ENCODE data around the gene PRKACB.
A peak's percentile ranks its signal among the peaks of the same experiment; 100 is the strongest.

PRKACB gene

GRCh38 chr1:84159533-84160240 is 15.6 kb downstream of the PRKACB start:
- DNase-seq = no peak

DNA sequence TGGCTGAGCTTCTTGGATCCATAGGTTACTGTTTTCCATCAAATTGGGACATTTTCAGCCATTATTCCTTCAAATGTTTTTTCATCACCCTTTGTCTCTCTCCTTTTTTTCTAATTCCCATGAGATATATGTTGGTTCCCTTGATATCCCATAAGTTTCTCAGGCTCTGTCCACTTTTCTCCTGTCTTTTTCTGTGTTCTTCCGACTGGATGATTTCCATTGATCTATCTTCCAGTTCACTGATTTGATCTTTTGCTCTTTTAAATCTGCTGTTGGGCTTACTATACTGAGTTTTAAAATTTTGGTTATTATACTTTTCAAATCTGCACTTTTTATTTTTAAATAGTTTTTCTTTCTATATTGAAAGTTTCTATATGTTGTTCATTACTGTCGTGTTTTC is 18.2 kb downstream of the PRKACB start:
- DNase-seq = no peak

- DNase-seq = no peak
These were observed 19.3 kb downstream of the PRKACB start for GRCh38 chr1:84163123-84163931.

GRCh38 chr1:84164161-84164560 is 20.1 kb downstream of the PRKACB start:
- DNase-seq = no peak

- no peak for DNase-seq
These were observed 20.5 kb downstream of the PRKACB start for GRCh38 chr1:84164567-84165021.

- DNase-seq = peak in 1 of 2 donors; percentile 39
These were observed 21.5 kb downstream of the PRKACB start for GRCh38 chr1:84165601-84166000.

- no peak for DNase-seq
These were observed 22.7 kb downstream of the PRKACB start for GRCh38 chr1:84166797-84167196.

DNA sequence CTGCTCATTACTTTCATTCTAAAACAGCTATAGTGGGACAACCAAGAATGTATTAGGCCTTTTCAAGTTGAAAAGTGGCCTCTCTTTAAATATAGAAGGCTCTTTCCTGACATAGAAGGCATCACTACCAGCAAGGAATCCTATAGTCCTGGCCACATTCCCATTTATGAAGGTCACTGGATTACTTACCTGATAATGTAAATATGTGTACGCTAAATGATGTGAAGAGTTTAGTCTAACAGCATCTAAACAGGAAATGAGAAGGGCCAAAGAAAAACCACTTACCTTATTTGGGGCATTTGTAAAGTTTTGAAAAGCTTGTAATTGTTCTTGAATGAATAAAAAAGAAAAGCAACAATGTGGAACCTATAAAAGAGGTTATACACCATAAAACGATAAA is 24.7 kb downstream of the PRKACB start:
- DNase-seq = no peak

DNA sequence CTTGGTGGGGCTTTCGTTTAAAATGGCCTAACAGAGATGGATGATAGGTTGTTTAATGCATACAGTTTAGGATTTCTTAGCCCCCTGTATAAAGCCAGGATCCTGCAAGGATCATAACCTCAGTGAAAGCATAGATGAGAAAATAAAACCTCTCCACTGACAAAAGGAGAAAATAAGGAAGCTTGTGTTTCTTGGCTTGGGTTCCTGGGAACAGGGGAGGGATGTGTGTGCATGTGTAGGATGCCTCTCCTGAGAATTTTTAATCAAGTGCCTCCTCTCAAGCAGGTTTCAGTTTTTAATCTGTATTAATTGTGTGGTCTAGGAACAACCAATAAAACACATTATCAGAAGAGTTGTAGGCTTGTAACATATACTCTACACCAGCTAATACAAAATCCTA is 26.1 kb downstream of the PRKACB start:
- DNase-seq = no peak

- no peak for DNase-seq
These were observed 27.4 kb downstream of the PRKACB start for GRCh38 chr1:84171481-84171880.

DNA sequence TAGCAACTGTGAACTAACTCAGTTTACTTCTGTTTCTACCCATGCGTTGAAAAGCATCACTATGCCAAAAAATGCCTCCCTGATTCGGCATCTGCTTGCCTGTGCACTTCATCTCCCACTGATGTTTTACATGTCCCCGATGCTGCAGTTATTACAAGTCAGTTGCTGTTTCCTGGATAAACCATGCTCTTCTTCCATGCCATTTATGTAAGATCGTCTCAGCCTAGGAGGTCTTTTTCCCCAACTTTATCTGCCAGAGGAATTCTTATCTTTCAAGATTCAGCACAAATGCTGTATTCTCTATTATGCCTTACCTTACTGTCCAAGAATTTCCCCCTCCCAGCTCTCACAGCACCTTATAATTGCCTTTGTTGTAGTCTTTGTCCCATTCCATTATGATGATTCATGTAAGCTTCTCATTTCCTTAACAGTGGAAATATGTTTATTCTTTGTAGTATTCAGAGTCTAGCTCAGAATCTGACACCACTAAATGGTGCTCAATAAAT is 30.0 kb downstream of the PRKACB start:
- DNase-seq = no peak

DNA sequence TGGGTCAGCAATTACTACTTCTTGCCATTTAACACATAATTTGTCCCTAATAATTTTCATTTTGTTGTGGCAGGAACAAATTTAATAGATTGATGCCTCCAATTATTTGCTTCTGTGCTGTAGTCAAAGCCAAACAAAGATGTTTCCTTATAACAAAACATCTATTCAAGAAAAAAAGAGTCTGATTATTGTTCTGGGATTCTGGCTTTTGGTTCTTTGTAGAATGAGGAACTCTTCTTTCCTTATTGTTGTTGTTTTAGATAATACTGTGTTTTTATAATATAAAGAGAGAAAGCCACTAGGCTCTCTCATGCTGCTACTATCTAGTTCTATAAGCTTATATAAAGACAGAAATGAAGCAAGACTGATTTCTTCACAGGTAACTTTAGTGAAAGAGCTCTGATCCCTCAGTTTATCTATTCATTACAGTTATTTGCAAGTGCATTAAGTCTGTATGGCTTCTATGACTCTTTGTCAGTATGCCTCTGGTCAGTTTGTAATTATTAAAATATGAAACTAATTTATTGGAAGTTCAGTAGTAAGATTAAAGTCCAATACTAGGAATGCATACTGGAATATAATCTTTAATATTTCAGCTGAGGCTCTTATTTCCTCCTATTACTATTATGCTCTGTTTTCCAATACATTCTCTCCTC is 37.4 kb downstream of the PRKACB start:
- DNase-seq = no peak

GRCh38 chr1:84190455-84190854 is 46.4 kb downstream of the PRKACB start:
- no peak for DNase-seq

GRCh38 chr1:84192681-84193080 is 48.6 kb downstream of the PRKACB start:
- no peak for DNase-seq

DNA sequence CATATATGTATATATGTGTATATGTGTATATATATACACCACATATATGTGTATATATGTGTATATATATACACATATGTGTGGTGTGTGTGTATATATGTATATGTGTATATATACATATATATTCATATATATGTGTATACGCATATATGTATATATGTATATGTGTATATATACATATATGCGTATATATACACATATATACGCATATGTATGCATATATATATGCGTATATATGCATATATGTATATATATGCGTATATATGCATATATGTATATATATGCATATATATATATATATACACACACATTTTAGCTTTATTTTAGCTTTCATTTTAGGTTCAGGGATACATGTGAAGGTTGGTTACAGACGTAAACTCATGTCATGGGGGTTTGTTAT is 54.8 kb downstream of the PRKACB start:
- no peak for DNase-seq

DNA sequence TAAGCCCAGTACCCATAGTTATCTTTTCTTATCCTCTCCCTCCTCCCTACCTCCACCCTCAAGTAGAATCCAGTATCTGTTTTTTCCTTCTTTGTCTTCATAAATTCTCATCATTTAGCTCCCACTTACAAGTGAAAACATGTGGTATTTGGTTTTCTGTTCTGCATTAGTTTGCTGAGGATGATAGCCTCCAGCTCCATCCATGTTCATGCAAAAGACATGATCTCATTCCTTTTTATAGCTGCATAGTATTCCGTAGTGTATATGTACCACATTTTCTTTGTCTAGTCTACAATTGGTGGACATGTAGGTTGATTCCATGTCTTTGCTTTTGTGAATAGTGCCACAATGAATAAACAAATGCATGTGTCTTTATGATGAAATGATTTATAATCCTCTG is 55.2 kb downstream of the PRKACB start:
- no peak for DNase-seq

- DNase-seq = no peak
These were observed 58.1 kb downstream of the PRKACB start for GRCh38 chr1:84202126-84202525.

GRCh38 chr1:84206375-84206774 is 62.3 kb downstream of the PRKACB start:
- DNase-seq = no peak

- DNase-seq = no peak
These were observed 64.9 kb downstream of the PRKACB start for GRCh38 chr1:84208935-84209334.

- DNase-seq = no peak
These were observed 70.3 kb downstream of the PRKACB start for GRCh38 chr1:84214115-84214956.

DNA sequence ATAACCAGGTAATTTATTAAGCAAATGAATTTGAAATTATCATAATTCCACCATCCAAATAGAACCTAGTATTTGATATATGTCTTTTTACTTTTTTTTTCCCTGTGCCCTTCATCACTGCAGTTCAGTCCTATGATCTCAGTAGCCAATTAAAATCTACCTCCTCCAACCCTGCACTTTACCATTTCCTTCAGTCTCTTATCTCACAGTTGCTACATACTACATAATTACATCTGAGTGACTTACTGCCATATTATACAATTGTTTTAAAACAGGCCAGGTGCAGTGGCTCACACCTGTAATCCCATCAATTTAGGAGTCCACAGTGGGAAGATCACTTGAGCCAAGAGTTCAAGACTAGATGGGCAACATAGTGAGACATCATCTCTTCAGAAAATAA is 73.2 kb downstream of the PRKACB start:
- no peak for DNase-seq

- DNase-seq = no peak
These were observed 79.8 kb downstream of the PRKACB start for GRCh38 chr1:84223751-84224432.

Measured in CD4-positive, alpha-beta T cell treated with Interleukin-4 for 1 hour (primary cell).